Brain pericyte (primary cell): ENCODE results near the gene VAMP4.

Experiments
- DNase-seq: peaks from one replicate; pipeline ENCODE4 v3.0.0-alpha.2; 2012; ENCODE audit warnings: low read depth, low spot score

Gene VAMP4, protein sequence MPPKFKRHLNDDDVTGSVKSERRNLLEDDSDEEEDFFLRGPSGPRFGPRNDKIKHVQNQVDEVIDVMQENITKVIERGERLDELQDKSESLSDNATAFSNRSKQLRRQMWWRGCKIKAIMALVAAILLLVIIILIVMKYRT

DNA sequence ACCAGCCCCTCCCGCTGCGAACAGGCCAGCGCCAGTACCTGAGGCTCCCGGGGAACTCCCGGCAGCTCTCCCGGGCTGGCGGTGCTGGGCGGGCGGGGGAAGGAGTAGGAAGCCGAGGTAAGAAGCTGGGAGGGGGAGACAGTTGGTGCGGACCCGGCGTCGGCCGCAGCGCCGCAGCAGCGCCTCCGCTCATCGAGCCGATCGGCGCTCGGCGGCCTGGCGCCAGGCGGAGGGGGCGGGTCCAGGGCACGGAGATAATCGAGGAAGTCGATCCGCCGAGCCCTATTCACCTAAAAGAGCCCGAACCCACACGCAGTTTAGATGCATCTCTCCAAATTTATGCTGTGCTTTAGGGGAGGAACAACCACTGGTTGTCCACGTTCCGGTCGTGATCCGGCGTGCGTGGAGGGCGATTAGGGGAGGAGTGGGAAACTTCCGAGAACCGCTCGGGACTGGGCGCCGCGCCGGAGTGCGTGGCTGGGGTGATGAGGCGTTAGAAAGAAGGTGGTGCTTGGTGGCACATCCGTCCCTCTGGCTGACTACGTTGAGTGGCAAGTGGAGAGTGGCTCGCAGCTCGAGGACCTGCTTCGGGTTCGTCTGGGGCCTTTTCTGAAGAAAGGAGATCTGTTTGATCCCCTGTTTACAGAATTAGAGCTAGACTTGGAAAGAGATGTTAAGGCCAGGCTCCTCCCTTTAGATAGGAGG lies at the start of gene VAMP4:
VAMP4 (minus strand) TSS at position 194 of the 705 bp plus-strand sequence. CDS start 3,651 bp downstream, outside the sequence.
- DNase-seq, result peak; percentile 42

DNA sequence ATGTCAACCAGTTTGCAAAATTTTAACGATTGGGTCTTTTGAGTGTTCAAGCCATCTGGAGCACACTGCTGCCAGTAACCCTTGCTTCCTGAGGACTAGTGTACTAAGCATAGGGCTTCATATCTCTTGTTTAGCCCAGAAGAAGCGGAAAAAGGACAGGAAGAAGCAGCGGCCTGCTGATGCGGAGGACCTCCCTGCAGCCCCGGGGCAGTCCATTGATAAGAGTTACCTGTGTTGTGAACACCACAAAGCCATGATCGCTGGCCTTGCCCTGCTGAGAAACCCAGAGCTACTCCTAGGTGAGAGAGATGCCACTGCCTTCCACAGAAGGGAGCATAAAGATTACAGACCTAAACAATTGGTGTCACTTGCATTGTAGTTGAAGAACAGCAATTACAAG lies 48.5 kb upstream of the VAMP4 start:
- no peak for DNase-seq

- DNase-seq, result no peak
These were observed 46.8 kb upstream of the VAMP4 start for GRCh38 chr1:171788696-171789095.

DNA sequence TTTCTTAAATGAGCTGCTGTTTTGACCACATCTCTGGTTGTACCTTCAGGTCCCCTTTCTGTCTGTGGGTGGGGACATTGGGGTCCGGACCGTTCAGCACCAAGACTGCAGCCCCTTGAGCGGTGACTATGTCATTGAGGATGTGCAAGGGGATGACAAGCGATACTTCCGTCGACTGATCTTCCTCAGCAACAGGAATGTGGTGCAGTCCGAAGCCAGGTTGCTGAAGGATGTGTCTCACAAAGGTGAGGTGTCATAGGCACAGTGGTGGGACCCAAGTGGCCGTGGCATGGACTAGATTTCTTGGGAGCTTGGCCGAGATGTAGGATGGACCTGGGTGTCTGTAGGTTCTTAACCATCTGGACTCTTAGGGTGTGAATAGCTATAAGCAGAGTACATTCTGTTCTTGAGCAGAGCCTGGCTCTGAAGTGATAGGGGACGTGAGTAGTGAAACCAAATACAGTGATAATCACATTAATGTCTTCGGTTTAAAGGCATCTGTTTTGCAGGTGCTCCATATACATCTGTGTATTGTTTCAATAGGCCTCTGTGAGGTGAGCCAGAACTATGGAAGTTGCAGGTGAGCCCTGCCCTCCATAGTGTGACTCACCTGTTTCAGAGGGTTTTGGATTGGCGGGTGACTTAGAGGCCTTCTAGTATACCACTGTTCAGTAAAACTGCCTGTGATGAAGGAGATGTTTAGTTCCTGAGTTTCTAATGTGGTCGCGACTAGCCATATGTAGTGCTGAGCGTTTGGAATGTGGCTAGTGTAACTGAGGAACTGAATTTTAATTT lies 46.0 kb upstream of the VAMP4 start:
- no peak for DNase-seq

GRCh38 chr1:171786534-171786933 lies 44.7 kb upstream of the VAMP4 start:
- no peak for DNase-seq

GRCh38 chr1:171785766-171786165 lies 43.9 kb upstream of the VAMP4 start:
- DNase-seq, result no peak

DNA sequence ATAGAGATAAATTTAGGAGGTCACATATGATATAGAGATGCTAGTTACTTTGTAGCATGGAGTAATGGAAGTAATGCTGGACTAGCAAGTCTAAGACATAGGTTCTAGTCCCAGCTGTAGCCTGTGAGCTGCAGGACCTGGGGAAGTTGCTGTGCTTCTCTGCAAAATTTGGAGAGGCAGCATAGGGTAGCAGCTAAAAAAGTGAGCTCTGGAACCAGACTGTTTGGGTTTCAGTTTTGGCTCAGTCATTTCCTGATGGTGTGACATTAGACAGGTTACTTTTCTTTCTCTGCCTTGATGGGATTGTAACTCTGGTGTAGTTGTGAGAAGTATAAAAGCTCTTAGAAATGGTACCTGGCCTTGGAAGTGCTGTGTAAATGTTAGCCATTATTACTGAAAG lies 42.9 kb upstream of the VAMP4 start:
- DNase-seq, result no peak

- DNase-seq, result no peak
These were observed 42.1 kb upstream of the VAMP4 start for GRCh38 chr1:171783816-171784530.

DNA sequence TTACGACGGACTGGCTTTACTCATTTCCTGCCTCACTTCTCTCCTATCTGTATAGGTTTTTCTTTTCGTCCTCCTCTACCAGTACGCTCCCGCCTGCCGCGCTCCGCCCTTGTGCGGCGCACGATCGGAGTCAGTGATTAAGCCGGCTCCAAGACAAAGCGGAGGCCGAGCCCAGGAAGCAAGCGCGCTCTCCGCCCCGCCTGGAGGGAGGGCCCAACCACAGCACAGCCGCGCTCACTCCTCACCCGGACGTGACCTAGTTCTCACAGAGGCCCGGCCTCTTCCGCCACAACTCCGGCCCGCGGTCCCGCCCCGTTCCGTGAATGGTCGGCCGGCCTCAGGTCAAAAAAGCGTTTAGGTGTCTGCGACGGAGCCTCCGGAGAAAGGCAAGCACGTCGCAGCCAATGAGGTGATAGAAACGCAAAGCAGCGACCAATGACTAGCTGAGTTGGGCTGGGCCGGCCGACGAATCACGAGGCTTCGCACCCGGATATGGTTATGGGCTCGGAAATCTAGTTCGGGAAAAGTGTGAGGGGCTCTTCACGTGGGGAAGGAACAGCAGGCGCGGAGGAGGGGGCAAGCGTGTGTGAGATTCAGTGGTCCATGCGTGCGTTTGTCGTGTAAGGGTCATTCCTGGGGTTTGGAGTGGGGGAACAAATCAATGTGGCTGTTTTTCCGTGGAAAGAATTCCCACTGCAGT lies 39.5 kb upstream of the VAMP4 start, which contains the start of gene METTL13:
METTL13 (plus strand) TSS at position 485 of the 700 bp plus-strand sequence. CDS start 308 bp downstream, outside the sequence.
- DNase-seq, result peak; percentile 99

DNA sequence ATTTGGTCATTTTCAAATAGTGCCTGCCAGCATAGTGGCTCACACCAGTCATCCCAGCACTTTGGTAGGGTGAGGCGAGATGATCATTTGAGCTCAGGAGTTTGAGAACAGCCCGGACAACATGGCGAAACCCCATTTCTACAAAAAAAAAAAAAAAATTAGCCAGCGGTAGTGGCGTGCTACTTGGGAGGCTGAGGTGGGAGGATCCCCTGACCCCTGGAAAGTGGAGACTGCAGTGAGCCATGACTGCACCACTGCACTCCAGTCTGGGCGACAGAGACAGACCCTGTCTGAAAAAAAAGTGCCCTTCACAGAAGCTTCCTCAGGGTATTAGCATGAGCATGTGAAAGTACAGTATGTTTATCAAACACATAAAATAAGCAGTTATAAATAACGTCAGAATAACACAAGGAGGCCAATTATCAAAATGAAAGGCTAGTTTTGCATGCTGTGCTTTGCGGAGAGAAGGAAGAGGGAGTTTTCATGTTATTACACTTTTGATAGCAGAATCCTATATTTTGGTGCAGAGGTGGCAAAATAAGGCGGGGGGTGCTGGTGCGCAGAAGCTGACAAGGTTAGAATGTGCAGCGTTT lies 38.8 kb upstream of the VAMP4 start:
- DNase-seq, result no peak

DNA sequence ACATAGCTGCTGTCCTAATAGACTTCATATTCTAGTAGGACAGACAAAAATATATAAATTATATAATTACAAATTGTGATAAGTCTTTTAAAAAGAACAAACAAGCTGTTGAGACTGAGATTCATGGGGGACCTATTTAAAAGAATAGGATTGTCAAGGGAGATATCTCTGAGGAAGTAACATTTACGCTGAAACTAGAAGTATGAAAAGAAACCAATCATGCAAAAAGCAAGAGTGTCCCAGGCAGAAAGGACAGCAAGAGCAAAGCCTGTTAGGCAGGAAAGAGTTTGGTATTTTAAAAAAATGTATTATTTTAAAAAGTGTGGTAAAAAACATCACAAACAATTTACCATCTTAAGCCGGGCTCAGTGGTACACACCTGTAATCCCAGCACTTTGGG lies 30.4 kb upstream of the VAMP4 start:
- DNase-seq, result no peak

GRCh38 chr1:171769754-171770153 lies 27.9 kb upstream of the VAMP4 start:
- no peak for DNase-seq

GRCh38 chr1:171769171-171769570 lies 27.3 kb upstream of the VAMP4 start:
- DNase-seq, result no peak

GRCh38 chr1:171763764-171764163 lies 21.9 kb upstream of the VAMP4 start:
- DNase-seq, result no peak

DNA sequence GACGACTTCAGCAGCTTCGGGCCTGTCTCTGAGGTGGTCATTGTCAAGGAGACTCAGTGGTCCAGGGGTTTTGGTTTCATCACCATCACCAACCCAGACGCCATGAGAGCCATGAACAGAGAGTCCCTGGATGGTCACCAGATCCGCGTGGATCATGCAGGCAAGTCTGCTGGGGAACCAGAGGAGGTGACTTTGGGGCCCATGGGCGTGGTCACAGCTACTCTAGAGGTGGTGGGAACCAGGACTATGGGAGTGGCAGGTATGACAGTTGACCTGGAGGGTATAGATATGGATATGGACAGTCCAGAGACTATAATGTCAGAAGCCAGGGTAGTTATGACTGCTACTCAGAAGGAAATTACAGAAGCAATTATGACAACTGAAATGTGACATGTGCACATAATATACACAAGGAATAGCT lies 20.3 kb upstream of the VAMP4 start:
- no peak for DNase-seq

- DNase-seq, result no peak
These were observed 16.1 kb upstream of the VAMP4 start for GRCh38 chr1:171758011-171758410.

GRCh38 chr1:171756856-171757255 lies 15.0 kb upstream of the VAMP4 start:
- no peak for DNase-seq

GRCh38 chr1:171754971-171755370 lies 13.1 kb upstream of the VAMP4 start:
- DNase-seq, result no peak

DNA sequence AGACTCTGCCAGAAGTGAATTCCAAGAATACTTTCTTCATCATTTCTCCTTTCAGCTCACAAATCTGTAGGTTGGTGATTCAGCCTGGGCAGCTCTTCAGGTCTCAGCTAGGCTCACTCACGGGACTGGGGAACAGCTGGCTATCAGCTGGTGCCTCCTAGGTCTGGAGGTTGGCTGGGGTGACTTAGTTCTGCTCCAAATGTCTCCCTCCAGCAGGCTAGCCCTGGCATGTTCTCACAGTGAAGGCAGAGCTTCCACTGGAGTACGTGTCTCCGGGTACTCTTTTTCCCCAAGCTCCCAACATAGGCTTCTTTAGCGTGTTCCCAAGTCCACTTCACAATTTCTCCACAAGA lies 12.5 kb upstream of the VAMP4 start:
- DNase-seq, result no peak

DNA sequence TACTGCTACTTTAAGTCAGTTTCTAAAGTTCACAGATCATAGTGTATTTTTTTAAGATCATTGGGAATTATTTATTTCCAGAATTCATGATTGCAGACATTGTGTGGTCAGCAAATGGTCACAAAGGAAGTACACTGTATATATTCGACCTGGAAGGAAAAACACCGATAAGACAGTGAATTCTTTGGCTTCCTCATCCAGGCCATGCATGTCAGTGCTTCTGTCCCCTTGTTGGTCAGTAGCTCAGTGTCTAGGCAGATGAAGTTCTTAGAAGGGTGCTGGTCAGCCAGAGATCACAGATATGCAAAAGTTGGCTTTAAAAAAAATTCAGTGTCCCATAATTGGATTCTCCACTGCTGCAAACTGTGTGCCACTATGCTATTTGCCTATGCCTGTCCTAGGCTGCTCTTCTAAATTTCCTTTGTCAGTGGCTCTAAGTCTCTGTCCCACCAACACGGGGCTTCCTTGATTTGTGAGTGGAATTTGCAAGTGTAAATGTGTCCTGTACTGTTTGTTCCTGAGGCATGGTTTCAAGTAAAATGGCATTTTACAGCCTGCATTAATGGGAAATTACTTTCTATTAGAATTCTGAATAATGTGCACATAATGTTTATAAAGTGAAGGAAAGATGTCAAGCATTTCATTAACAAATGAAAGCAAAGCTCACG lies 12.0 kb upstream of the VAMP4 start:
- no peak for DNase-seq

GRCh38 chr1:171753182-171753581 lies 11.3 kb upstream of the VAMP4 start:
- DNase-seq, result no peak
